Liver (tissue), 9 donors: ENCODE results near the gene CSTF3. TPM values are rescaled to one million over a fixed set of nuclear protein-coding genes. Genes with fewer than 3 reads are reported as not detected.

ENCODE experiments used
- DNase-seq: peaks from one replicate; pipeline ENCODE4 v3.0.0-alpha.2; 2017; ENCODE audit warnings: low spot score
- H3K27ac ChIP-seq, 2 donors: one replicate each; pipeline ENCODE4 v1.7.0; 2013; ENCODE audit warnings: inconsistent platforms in 2 of 2, low read length in 2 of 2, control low read depth in 1 of 2, low read depth in 1 of 2, mild to moderate bottlenecking in 1 of 2
- H3K27me3 ChIP-seq, 4 donors: one replicate each; pipeline versions ENCODE4 v1.6.1 to v1.7.0; 2013; ENCODE audit warnings: low read length in 3 of 4, inconsistent platforms in 1 of 4, mild to moderate bottlenecking in 1 of 4, moderate library complexity in 1 of 4; ENCODE audit not compliant: control insufficient read depth in 4 of 4, insufficient read depth in 4 of 4
- H3K36me3 ChIP-seq, 4 donors: one replicate each; pipeline versions ENCODE4 v1.6.1 to v1.7.0; 2013; ENCODE audit warnings: low read length in 3 of 4, mild to moderate bottlenecking in 3 of 4, low read depth in 1 of 4, moderate library complexity in 1 of 4; ENCODE audit not compliant: control insufficient read depth in 4 of 4, insufficient read depth in 3 of 4
- H3K4me1 ChIP-seq, 4 donors: one replicate each; pipeline versions ENCODE4 v1.6.1 to v1.7.0; 2013; ENCODE audit warnings: low read length in 3 of 4, mild to moderate bottlenecking in 3 of 4, moderate library complexity in 1 of 4; ENCODE audit not compliant: control insufficient read depth in 4 of 4, insufficient read depth in 4 of 4
- H3K4me3 ChIP-seq, 3 donors: one replicate each; pipeline versions ENCODE4 v1.6.1 to v1.7.0; 2013; ENCODE audit warnings: low read length in 3 of 3, control low read depth in 1 of 3, low read depth in 1 of 3, mild to moderate bottlenecking in 1 of 3
- H3K9ac ChIP-seq, 2 donors: one replicate each; pipeline ENCODE4 v1.7.0; 2013; ENCODE audit warnings: low read length in 2 of 2, mild to moderate bottlenecking in 2 of 2, moderate library complexity in 2 of 2, control low read depth in 1 of 2, low read depth in 1 of 2
- H3K9me3 ChIP-seq, 4 donors: one replicate each; pipeline versions ENCODE4 v1.6.1 to v1.7.0; 2013; ENCODE audit warnings: low read length in 3 of 4; ENCODE audit not compliant: control insufficient read depth in 4 of 4
- ATF3 ChIP-seq: IDR thresholded peaks from 2 replicates; pipeline ENCODE4 v1.6.1; 2016; ENCODE audit warnings: antibody characterized with exemption
- CTCF ChIP-seq: fragments of 150-350 bp; IDR thresholded peaks from 2 replicates; pipeline ENCODE4 v1.5.1; 2017; ENCODE audit warnings: improper control_type of control experiment, low read depth, low read length; ENCODE audit not compliant: missing input control
- EGR1 ChIP-seq, 2 donors: IDR thresholded peaks; 2 replicates each; pipeline ENCODE4 v1.6.1; 2016 to 2018; ENCODE audit warnings: antibody characterized with exemption in 2 of 2, low read depth in 2 of 2
- FOXA1 ChIP-seq: IDR thresholded peaks from 2 replicates; pipeline ENCODE4 v1.6.1; 2016; ENCODE audit warnings: antibody characterized with exemption
- FOXA2 ChIP-seq: IDR thresholded peaks from 2 replicates; pipeline ENCODE4 v1.6.1; 2016; ENCODE audit warnings: antibody characterized with exemption
- GABPA ChIP-seq, 2 donors: IDR thresholded peaks in 1 of 2; conservative IDR thresholded peaks in 1 of 2; 2 replicates each; pipeline ENCODE4 v1.6.1; 2016; ENCODE audit warnings: antibody characterized with exemption in 2 of 2, mild to moderate bottlenecking in 1 of 2, moderate library complexity in 1 of 2
- HNF4A ChIP-seq, 2 donors: conservative IDR thresholded peaks; 2 replicates each; pipeline ENCODE4 v1.6.1; 2016; ENCODE audit warnings: antibody characterized with exemption in 2 of 2, mild to moderate bottlenecking in 2 of 2
- HNF4G ChIP-seq: IDR thresholded peaks from 2 replicates; pipeline ENCODE4 v1.6.1; 2016; ENCODE audit warnings: antibody characterized with exemption
- JUND ChIP-seq, 2 donors: IDR thresholded peaks; 2 replicates each; pipeline ENCODE4 v1.6.1; 2016; ENCODE audit warnings: antibody characterized with exemption in 2 of 2
- MAX ChIP-seq: IDR thresholded peaks from 2 replicates; pipeline ENCODE4 v1.6.1; 2016; ENCODE audit warnings: antibody characterized with exemption
- NR2F2 ChIP-seq: IDR thresholded peaks from 2 replicates; pipeline ENCODE4 v1.6.1; 2016; ENCODE audit warnings: antibody characterized with exemption
- RAD21 ChIP-seq, 2 donors: IDR thresholded peaks; 2 replicates each; pipeline ENCODE4 v1.6.1; 2016; ENCODE audit warnings: antibody characterized with exemption in 2 of 2, mild to moderate bottlenecking in 2 of 2
- REST ChIP-seq: IDR thresholded peaks from 2 replicates; pipeline ENCODE4 v1.6.1; 2016; ENCODE audit warnings: antibody characterized with exemption, mild to moderate bottlenecking
- RXRA ChIP-seq, 2 donors: IDR thresholded peaks; 2 replicates each; pipeline ENCODE4 v1.6.1; 2017 to 2018; ENCODE audit warnings: antibody characterized with exemption in 2 of 2, mild to moderate bottlenecking in 1 of 2
- SP1 ChIP-seq: IDR thresholded peaks from 2 replicates; pipeline ENCODE4 v1.6.1; 2018; ENCODE audit warnings: antibody characterized with exemption, mild to moderate bottlenecking
- TAF1 ChIP-seq: conservative IDR thresholded peaks from 2 replicates; pipeline ENCODE4 v1.6.1; 2016; ENCODE audit warnings: antibody characterized with exemption, mild to moderate bottlenecking
- YY1 ChIP-seq: IDR thresholded peaks from 2 replicates; pipeline ENCODE4 v1.6.1; 2016; ENCODE audit warnings: antibody characterized with exemption, mild to moderate bottlenecking
- WGBS: extraction: QIAGEN DNeasy Blood & Tissue Kit; methylation state at CpG from one replicate; pipeline ENCODE4 v1.1.7; 2013; 5-methylcytosine and 5-hydroxymethylcytosine counted together
- polyA plus RNA-seq, 2 donors: library from polyadenylated mRNA; stranded (reverse) in 1 of 2; unstranded in 1 of 2; fragments of 200-250 nt in 1 of 2; fragments of >200 nt in 1 of 2; fragmentation: Nextera tagmentation in 1 of 2; extraction: Ambion mirVana in 1 of 2; gene quantifications; one replicate each; pipeline versions ENCODE4 v1.2.1 to v1.2.3, GENCODE V29; 2013 to 2015
- total RNA-seq, 2 donors: library from RNA; depleted of rRNA; stranded (reverse); fragments of >200 nt; gene quantifications; one replicate each; pipeline ENCODE4 v1.2.3, GENCODE V29; 2014
- TF ChIP-seq, protein P1 (sequence below): IDR thresholded peaks from 2 replicates; pipeline ENCODE4 v1.6.1; 2016; ENCODE audit warnings: antibody characterized with exemption
- donor health status: healthy.
- donor health status: healthy.
- donor health status: healthy.
- donor health status: healthy.
- donor health status: healthy.

CSTF3 gene
- total and polyA plus RNA-seq, 4 donors: 7.9 to 20.8 (median 12.3) TPM

DNA sequence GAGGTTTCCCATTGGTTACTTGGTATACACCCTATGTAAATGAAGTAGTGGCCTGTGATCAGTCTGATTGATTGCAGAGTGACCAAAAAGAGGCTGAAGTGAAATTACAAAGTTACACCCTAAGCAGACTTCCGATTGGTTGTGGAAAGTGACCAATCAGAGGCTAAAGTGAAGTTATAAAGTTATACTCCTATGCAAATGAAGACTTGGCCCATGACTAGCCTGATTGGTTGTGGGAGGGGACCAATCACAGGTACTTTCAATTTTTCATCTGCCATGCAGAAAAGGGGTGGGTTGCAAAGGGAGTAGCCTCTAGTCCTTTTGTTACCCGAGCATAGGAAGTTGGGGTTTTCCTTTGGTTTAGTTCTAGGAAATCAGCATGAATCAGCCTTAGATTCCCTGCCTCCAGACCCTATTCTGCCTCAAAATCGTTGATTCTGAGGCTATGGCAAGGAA, 18.1 kb upstream of the CSTF3 start (continued):
- no peak for TF ChIP-seq REST

DNA sequence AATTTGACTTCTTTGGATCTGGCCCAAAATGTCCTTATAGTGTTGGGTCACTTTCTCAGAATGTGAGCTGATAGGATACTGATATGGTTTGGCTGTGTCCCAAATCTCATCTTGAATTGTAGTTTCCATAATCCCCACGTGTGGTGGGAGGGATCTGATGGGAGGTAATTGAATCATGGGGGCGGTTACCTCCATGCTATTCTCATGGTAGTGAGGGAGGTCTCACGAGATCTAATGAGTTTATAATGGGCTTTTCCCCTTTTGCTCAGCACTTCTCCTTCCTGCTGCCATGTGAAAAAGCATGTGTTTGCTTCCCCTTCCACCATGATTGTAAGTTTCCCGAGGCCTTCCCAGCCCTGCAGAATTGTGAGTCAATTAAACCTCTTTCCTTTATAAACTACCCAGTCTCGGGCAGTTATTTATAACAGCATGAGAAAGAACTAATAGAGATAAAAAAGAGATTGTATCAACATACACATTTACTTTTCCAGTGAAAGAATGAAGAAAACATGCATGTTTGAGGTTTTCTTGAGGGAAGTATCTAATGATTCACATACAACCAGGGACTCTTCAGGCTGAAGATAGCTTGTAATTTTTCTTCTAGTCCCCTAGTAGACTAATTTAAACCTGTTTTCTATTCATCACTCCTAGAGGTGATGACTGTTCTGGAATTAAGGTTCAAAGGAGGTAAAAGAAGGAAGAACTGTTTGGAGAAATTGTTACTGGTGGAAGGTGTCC, 17.3 kb upstream of the CSTF3 start:
- H3K27me3 ChIP-seq: no peaks in the 10 kb centered on the region
- no peak overlapping the region for H3K27ac ChIP-seq
- no peaks in the 10 kb centered on the region for H3K36me3 ChIP-seq
- no peak for DNase-seq
- H3K9ac ChIP-seq: no peak overlapping the region
- no peaks in the 10 kb centered on the region for H3K9me3 ChIP-seq
- TF ChIP-seq, protein P1, sequence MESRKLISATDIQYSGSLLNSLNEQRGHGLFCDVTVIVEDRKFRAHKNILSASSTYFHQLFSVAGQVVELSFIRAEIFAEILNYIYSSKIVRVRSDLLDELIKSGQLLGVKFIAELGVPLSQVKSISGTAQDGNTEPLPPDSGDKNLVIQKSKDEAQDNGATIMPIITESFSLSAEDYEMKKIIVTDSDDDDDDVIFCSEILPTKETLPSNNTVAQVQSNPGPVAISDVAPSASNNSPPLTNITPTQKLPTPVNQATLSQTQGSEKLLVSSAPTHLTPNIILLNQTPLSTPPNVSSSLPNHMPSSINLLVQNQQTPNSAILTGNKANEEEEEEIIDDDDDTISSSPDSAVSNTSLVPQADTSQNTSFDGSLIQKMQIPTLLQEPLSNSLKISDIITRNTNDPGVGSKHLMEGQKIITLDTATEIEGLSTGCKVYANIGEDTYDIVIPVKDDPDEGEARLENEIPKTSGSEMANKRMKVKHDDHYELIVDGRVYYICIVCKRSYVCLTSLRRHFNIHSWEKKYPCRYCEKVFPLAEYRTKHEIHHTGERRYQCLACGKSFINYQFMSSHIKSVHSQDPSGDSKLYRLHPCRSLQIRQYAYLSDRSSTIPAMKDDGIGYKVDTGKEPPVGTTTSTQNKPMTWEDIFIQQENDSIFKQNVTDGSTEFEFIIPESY: no peak
- TF ChIP-seq EGR1 (IDR thresholded peaks at IDR 0.05; ENCODE audit: low read depth in 2 of 2) (no peak), RXRA (IDR thresholded peaks at IDR 0.05) (no peak), JUND (IDR thresholded peaks at IDR 0.05) (no peak), ATF3 (no peak), MAX (no peak), REST (no peak), HNF4G (no peak), YY1 (no peak), RAD21 (IDR thresholded peaks at IDR 0.05) (no peak), TAF1 (no peak), GABPA (IDR thresholded peaks at IDR 0.05 in 1 of 2, conservative IDR thresholded peaks at IDR 0.05 in 1 of 2) (no peak), NR2F2 (no peak), HNF4A (conservative IDR thresholded peaks at IDR 0.05) (no peak), FOXA2 (no peak), CTCF (no peak), FOXA1 (no peak), SP1 (no peak)
- no peaks in the 10 kb centered on the region for H3K4me1 ChIP-seq
- H3K4me3 ChIP-seq: no peak overlapping the region
- WGBS: 64% methylated on average over 5 of the region's 5 CpGs
